Measurements from ENCODE around the gene ATP1A3.

GRCh38 chr19:41984961-41985360 is 9.1 kb downstream of the ATP1A3 start:
- no peak for TF ChIP-seq GATA2 (IDR thresholded peaks at IDR 0.05; ENCODE audit: low read depth, low read length)
- no peak for TF ChIP-seq GATA3 (IDR thresholded peaks at IDR 0.05; ENCODE audit: low read depth, low read length)

Data from SH-SY5Y (cell line).